ENCODE results near the gene FCER1A.

GRCh38 chr1:159291424-159291823 is 10.7 kb upstream of the FCER1A start:
- no peak for TF ChIP-seq EP300 (IDR thresholded peaks at IDR 0.05)
- TF ChIP-seq, protein P1, sequence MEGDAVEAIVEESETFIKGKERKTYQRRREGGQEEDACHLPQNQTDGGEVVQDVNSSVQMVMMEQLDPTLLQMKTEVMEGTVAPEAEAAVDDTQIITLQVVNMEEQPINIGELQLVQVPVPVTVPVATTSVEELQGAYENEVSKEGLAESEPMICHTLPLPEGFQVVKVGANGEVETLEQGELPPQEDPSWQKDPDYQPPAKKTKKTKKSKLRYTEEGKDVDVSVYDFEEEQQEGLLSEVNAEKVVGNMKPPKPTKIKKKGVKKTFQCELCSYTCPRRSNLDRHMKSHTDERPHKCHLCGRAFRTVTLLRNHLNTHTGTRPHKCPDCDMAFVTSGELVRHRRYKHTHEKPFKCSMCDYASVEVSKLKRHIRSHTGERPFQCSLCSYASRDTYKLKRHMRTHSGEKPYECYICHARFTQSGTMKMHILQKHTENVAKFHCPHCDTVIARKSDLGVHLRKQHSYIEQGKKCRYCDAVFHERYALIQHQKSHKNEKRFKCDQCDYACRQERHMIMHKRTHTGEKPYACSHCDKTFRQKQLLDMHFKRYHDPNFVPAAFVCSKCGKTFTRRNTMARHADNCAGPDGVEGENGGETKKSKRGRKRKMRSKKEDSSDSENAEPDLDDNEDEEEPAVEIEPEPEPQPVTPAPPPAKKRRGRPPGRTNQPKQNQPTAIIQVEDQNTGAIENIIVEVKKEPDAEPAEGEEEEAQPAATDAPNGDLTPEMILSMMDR (IDR thresholded peaks at IDR 0.05) = no peak
